A549 (cell line): ENCODE measurements around the gene HSPH1. TPM values are rescaled to one million over a fixed set of nuclear protein-coding genes. Genes with fewer than 3 reads are reported as not detected.

Experiments used
- ATAC-seq, 2 experiments: fragments of 200-7000 bp in 1 of 2; fragments of >200 bp in 1 of 2; cut with Nextera tagmentation in 1 of 2; cut with Tn5 transposase in 1 of 2; 3 replicates each; pipeline versions ENCODE4 v1.8.0 to v1.9.1; 2018 to 2020; ENCODE audit warnings: mild to moderate bottlenecking in 1 of 2, moderate library complexity in 1 of 2
- CTCF ChIA-PET: fragments of 300-600 bp; sonication (Branson Sonifier 250); formaldehyde crosslinking; extraction: SDS; loops from one replicate; lab custom pipeline; 2021; ENCODE audit warnings: antibody characterized with exemption, inconsistent platforms; lab: Yijun Ruan, JAX
- POLR2A ChIA-PET: fragments of 350-600 bp; formaldehyde crosslinking; extraction: SDS; loops from one replicate; lab custom pipeline; 2021; ENCODE audit warnings: antibody characterized with exemption, inconsistent platforms; lab: Yijun Ruan, JAX
- DNase-seq, 2 experiments: peaks; one replicate each; pipeline versions ENCODE4 v3.0.0 to v3.0.0-alpha.2; 2011 to 2016; ENCODE audit warnings: low read depth in 1 of 2, low spot score in 1 of 2
- FAIRE-seq: peaks from 2 replicates; lab custom pipeline; 2011; peaks lifted over from hg19 to GRCh38; lab: Jason Lieb, UNC
- H3K27ac ChIP-seq, 2 experiments: fragments of >200 bp; sonication (Bioruptor Twin); formaldehyde crosslinking; 3 replicates each; pipeline ENCODE4 v1.5.1; 2016 to 2017
- H3K4me1 ChIP-seq: fragments of >200 bp; sonication (Bioruptor Twin); formaldehyde crosslinking; 3 replicates; pipeline ENCODE4 v1.6.1; 2016
- H3K4me2 ChIP-seq: fragments of >200 bp; sonication (Bioruptor Twin); formaldehyde crosslinking; 3 replicates; pipeline ENCODE4 v1.6.1; 2016
- H3K4me3 ChIP-seq: fragments of >200 bp; sonication (Bioruptor Twin); formaldehyde crosslinking; 3 replicates; pipeline ENCODE4 v1.5.1; 2016
- H3K9me3 ChIP-seq: fragments of >200 bp; sonication (Bioruptor Twin); formaldehyde crosslinking; 3 replicates; pipeline ENCODE4 v1.6.1; 2016
- CTCF ChIP-seq: fragments of >200 bp; sonication (Bioruptor Twin); formaldehyde crosslinking; IDR thresholded peaks from 3 replicates; pipeline ENCODE4 v1.5.1; 2016
- EHMT2 ChIP-seq: fragments of 200-600 bp; sonication (generic); IDR thresholded peaks from 2 replicates; pipeline ENCODE4 v1.6.1; 2016; ENCODE audit warnings: antibody characterized with exemption, low read depth, mild to moderate bottlenecking, moderate library complexity
- EP300 ChIP-seq, 2 experiments: fragments of >200 bp; sonication (Bioruptor Twin); formaldehyde crosslinking; IDR thresholded peaks; 2 replicates in 1 of 2; 3 replicates in 1 of 2; pipeline ENCODE4 v1.6.1; 2016 to 2017
- FOSL2 ChIP-seq, 2 experiments: fragments of 450-650 bp in 1 of 2; fragments of >200 bp in 1 of 2; sonication (Bioruptor Twin) in 1 of 2; formaldehyde crosslinking; IDR thresholded peaks; 2 replicates each; pipeline versions ENCODE4 v1.5.0 to v1.6.1; 2016 to 2020; ENCODE audit warnings: mild to moderate bottlenecking in 1 of 2, moderate library complexity in 1 of 2
- HDAC2 ChIP-seq: fragments of 200-600 bp; sonication (generic); IDR thresholded peaks from 2 replicates; pipeline ENCODE4 v1.6.1; 2016
- HEYL ChIP-seq: fragments of 250-450 bp; sonication (Bioruptor Pico); IDR thresholded peaks from 2 replicates; pipeline ENCODE4 v1.8.0; 2021; ENCODE audit warnings: mild to moderate bottlenecking, moderate library complexity
- JUNB ChIP-seq: fragments of >200 bp; sonication (Bioruptor Twin); formaldehyde crosslinking; IDR thresholded peaks from 2 replicates; pipeline ENCODE4 v1.6.1; 2016
- KDM1A ChIP-seq: fragments of 200-600 bp; sonication (generic); IDR thresholded peaks from 2 replicates; pipeline ENCODE4 v1.6.1; 2016; ENCODE audit warnings: low read depth, mild to moderate bottlenecking
- KDM5A ChIP-seq: fragments of 200-600 bp; sonication (generic); IDR thresholded peaks from 2 replicates; pipeline ENCODE4 v1.6.1; 2016; ENCODE audit warnings: antibody characterized with exemption, mild to moderate bottlenecking
- MAX ChIP-seq: IDR thresholded peaks from 2 replicates; pipeline ENCODE4 v1.6.1; 2012
- NR3C1 ChIP-seq: fragments of >200 bp; sonication (Bioruptor Twin); formaldehyde crosslinking; IDR thresholded peaks from 3 replicates; pipeline ENCODE4 v1.6.1; 2017
- RARB ChIP-seq: fragments of 250-450 bp; sonication (Bioruptor Pico); IDR thresholded peaks from 2 replicates; pipeline ENCODE4 v1.8.0; 2021; ENCODE audit warnings: mild to moderate bottlenecking, moderate library complexity
- ZC3H11A ChIP-seq: fragments of 450-650 bp; IDR thresholded peaks from 2 replicates; pipeline ENCODE4 v1.6.1; 2014; ENCODE audit warnings: antibody characterized with exemption, mild to moderate bottlenecking
- ZSCAN20 ChIP-seq: fragments of 250-450 bp; sonication (Bioruptor Pico); IDR thresholded peaks from 2 replicates; pipeline ENCODE4 v1.8.0; 2022; ENCODE audit warnings: mild to moderate bottlenecking, moderate library complexity
- WGBS: methylation state at CpG from one replicate; pipeline ENCODE4 v1.1.6; 2017; ENCODE audit errors: missing lambda C conversion rate; 5-methylcytosine and 5-hydroxymethylcytosine counted together
- polyA plus RNA-seq, 4 experiments: library from polyadenylated mRNA; depleted of rRNA in 3 of 4; stranded (reverse); fragments of >200 nt; fragmentation: RNase III in 1 of 4; extraction: RNeasy Plus Mini Kit Qiagen cat#74134 plus additional on column Dnase treatment in 1 of 4; gene quantifications; 2 replicates in 3 of 4; 3 replicates in 1 of 4; pipeline ENCODE4 v1.2.3, GENCODE V29; 2011 to 2017
- TF ChIP-seq, protein P1 (sequence below): fragments of 250-450 bp; sonication (Bioruptor Pico); IDR thresholded peaks from 2 replicates; pipeline ENCODE4 v1.5.0; 2021; ENCODE audit warnings: mild to moderate bottlenecking, moderate library complexity, borderline replicate concordance
- TF ChIP-seq, protein P2 (sequence below): fragments of 250-450 bp; sonication (Bioruptor Pico); IDR thresholded peaks from 2 replicates; pipeline ENCODE4 v1.5.0; 2020; ENCODE audit warnings: low read depth, mild to moderate bottlenecking, moderate library complexity

The HSPH1 gene
- polyA plus RNA-seq, 2 of the 4 experiments (the other 2 are of a cell fraction), result 110 to 141 TPM

- WGBS, result 80% methylated on average over 3 of the region's 3 CpGs
- H3K27ac ChIP-seq, result no peak overlapping the region
- peaks cover 9% of the 10 kb centered on the region for H3K4me1 ChIP-seq
- FAIRE-seq (no peak), ATAC-seq (no peak), DNase-seq (no peak)
- POLR2A ChIA-PET, result no interaction called here
- H3K9me3 ChIP-seq, result no peaks in the 10 kb centered on the region
- H3K4me2 ChIP-seq, result no peak overlapping the region
- no peak overlapping the region for H3K4me3 ChIP-seq
- TF ChIP-seq, protein P1, sequence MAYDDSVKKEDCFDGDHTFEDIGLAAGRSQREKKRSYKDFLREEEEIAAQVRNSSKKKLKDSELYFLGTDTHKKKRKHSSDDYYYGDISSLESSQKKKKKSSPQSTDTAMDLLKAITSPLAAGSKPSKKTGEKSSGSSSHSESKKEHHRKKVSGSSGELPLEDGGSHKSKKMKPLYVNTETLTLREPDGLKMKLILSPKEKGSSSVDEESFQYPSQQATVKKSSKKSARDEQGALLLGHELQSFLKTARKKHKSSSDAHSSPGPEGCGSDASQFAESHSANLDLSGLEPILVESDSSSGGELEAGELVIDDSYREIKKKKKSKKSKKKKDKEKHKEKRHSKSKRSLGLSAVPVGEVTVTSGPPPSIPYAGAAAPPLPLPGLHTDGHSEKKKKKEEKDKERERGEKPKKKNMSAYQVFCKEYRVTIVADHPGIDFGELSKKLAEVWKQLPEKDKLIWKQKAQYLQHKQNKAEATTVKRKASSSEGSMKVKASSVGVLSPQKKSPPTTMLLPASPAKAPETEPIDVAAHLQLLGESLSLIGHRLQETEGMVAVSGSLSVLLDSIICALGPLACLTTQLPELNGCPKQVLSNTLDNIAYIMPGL, result no peak
- TF ChIP-seq JUNB (no peak), CTCF (no peak), KDM1A (no peak), RARB (no peak)
- TF ChIP-seq, protein P2, sequence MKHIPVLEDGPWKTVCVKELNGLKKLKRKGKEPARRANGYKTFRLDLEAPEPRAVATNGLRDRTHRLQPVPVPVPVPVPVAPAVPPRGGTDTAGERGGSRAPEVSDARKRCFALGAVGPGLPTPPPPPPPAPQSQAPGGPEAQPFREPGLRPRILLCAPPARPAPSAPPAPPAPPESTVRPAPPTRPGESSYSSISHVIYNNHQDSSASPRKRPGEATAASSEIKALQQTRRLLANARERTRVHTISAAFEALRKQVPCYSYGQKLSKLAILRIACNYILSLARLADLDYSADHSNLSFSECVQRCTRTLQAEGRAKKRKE, result no peak
- CTCF ChIA-PET, result interaction anchor here (0.9 to 2.3 kb wide), 3 partner anchors 10 to 226 kb away, joined by 3 to 7 read pairs (median 3); no protein-coding TSS in a partner anchor
Measured at GRCh38 chr13:31198519-31198918, 36.8 kb upstream of the HSPH1 start.

DNA sequence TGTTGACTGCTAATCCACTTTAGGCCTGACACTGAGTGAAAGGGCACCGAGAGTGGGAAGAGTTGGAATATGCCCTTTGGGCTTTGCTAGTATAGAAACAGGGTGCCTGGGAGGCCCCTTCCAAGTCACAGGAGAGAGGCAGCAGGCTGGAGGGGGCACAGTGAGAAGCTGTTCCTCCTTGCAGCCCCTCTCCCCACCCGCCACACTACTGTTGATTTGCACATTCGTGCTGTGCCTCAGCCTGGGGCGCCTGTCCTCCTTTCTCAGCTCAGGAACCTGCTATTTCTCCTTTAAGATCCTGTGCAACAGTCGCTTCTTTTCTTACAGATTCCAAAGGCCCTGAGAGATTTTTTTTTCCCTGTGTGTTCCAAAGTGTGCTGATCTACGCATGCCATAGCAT lies 35.3 kb upstream of the HSPH1 start:
- Histone ChIP-seq H3K9me3 (no peaks in the 10 kb centered on the region), H3K4me2 (no peak overlapping the region), H3K27ac (no peak overlapping the region), H3K4me1 (peaks cover 9% of the 10 kb centered on the region), H3K4me3 (no peak overlapping the region)
- 78% methylated on average over 6 of the region's 6 CpGs for WGBS
- FAIRE-seq (no peak), DNase-seq (no peak), ATAC-seq (no peak)
- TF ChIP-seq HEYL (CRISPR knock-in tag) (no peak), EHMT2 (no peak), KDM1A (no peak), ZC3H11A (no peak), FOSL2 (IDR thresholded peaks at IDR 0.05) (no peak), FOSL2 (CRISPR knock-in tag; IDR thresholded peaks at IDR 0.05) (no peak), EP300 (IDR thresholded peaks at IDR 0.05) (no peak), HDAC2 (no peak)
- TF ChIP-seq, protein P2, result no peak
- CTCF ChIA-PET, result no interaction called here
- POLR2A ChIA-PET, result no interaction called here

DNA sequence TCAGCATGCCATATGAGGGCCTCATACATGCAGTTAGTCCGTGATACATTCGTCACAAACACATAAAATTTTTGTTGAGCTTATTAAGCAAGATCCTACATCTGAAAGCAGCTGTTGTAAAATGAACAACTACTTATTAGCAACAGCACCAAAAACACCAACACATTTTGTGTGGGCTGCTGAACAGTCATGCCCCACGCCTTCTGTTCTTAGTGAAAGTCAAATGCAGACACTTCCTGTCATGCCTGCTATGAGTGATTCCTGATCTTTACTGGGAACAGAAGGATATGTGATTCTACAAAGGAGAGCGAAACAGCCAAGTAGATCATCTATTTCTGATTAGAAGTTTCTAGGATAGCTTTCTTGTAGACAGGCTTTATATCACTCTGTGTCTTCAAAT lies 33.9 kb upstream of the HSPH1 start:
- TF ChIP-seq NR3C1 (no peak), KDM1A (no peak), KDM5A (no peak), MAX (no peak), ZSCAN20 (CRISPR knock-in tag) (no peak), HEYL (CRISPR knock-in tag) (no peak)
- TF ChIP-seq, all 56 proteins: peak for 0
- FAIRE-seq (no peak), DNase-seq (no peak), ATAC-seq (no peak)
- CTCF ChIA-PET, result interaction anchor here (1.4 to 1.7 kb wide), 2 partner anchors 22 to 66 kb away, joined by 3 to 11 read pairs; no protein-coding TSS in a partner anchor
- WGBS, result 92% methylated on average over 4 of the region's 4 CpGs
- no peaks in the 10 kb centered on the region for H3K9me3 ChIP-seq
- H3K27ac ChIP-seq, result no peak overlapping the region
- no peak overlapping the region for H3K4me3 ChIP-seq
- H3K4me1 ChIP-seq, result no peaks in the 10 kb centered on the region
- POLR2A ChIA-PET, result no interaction called here
- H3K4me2 ChIP-seq, result no peak overlapping the region
